SK-N-SH treated with all-trans-retinoic acid at 6 μM for 48 hours (cell line): ENCODE results near the gene TTYH2.

Source experiments
- CSDC2 ChIP-seq: fragments of 250-450 bp; sonication (Bioruptor Pico); IDR thresholded peaks from 2 replicates; pipeline ENCODE4 v1.5.0; 2020; ENCODE audit warnings: mild to moderate bottlenecking, moderate library complexity
- ISL1 ChIP-seq: fragments of 250-450 bp; sonication (Bioruptor Pico); IDR thresholded peaks from 2 replicates; pipeline ENCODE4 v2.1.2; 2022; ENCODE audit warnings: mild to moderate bottlenecking, moderate library complexity
- RARB ChIP-seq: fragments of 250-450 bp; sonication (Bioruptor Pico); IDR thresholded peaks from 2 replicates; pipeline ENCODE4 v1.8.0; 2021; ENCODE audit warnings: mild to moderate bottlenecking, moderate library complexity
- SNAI2 ChIP-seq: fragments of 250-450 bp; sonication (Bioruptor Pico); IDR thresholded peaks from 2 replicates; pipeline ENCODE4 v1.5.0; 2020; ENCODE audit warnings: mild to moderate bottlenecking, moderate library complexity
- ZC3H10 ChIP-seq: fragments of 250-450 bp; sonication (Bioruptor Pico); IDR thresholded peaks from 2 replicates; pipeline ENCODE4 v1.5.1; 2021; ENCODE audit warnings: mild to moderate bottlenecking, moderate library complexity
- ZFP3 ChIP-seq: fragments of 250-450 bp; sonication (Bioruptor Pico); IDR thresholded peaks from 2 replicates; pipeline ENCODE4 v1.5.0; 2020; ENCODE audit warnings: mild to moderate bottlenecking, moderate library complexity
- ZFP30 ChIP-seq: fragments of 450-650 bp; formaldehyde crosslinking; IDR thresholded peaks from 2 replicates; pipeline ENCODE4 v1.5.0; 2022; ENCODE audit warnings: mild to moderate bottlenecking, moderate library complexity
- ZNF70 ChIP-seq: fragments of 450-650 bp; formaldehyde crosslinking; IDR thresholded peaks from 2 replicates; pipeline ENCODE4 v1.5.0; 2020; ENCODE audit warnings: mild to moderate bottlenecking, moderate library complexity
- ZNF8 ChIP-seq: fragments of 450-650 bp; formaldehyde crosslinking; IDR thresholded peaks from 2 replicates; pipeline ENCODE4 v1.5.0; 2020; ENCODE audit warnings: mild to moderate bottlenecking, moderate library complexity
- TF ChIP-seq, protein P1 (sequence below): fragments of 250-450 bp; sonication (Bioruptor Pico); IDR thresholded peaks from 2 replicates; pipeline ENCODE4 v1.8.0; 2021; ENCODE audit warnings: low read depth, mild to moderate bottlenecking, moderate library complexity, borderline replicate concordance
- TF ChIP-seq, protein P2 (sequence below): fragments of 250-450 bp; sonication (Bioruptor Pico); IDR thresholded peaks from 2 replicates; pipeline ENCODE4 v1.8.0; 2020; ENCODE audit warnings: mild to moderate bottlenecking, moderate library complexity, borderline replicate concordance

DNA sequence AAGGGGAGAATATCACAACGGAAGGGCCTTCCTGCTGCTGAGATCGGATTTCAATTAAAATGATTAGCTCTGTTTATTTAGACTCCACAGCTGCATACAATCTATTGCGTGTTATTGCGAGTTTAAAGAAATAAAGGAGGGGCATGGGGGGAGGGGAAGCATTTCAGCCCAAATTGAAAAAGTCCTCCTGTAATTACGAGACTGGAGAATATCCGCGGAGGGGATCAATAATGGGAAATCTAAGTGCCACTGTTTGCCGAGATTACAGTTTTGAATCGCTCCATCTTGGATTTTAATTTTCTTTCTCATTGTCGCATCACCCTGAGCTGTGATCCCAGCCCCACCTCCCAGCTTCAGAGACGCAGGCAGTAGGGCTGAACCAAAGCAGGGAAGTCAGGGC lies 25.6 kb upstream of the TTYH2 start:
- TF ChIP-seq CSDC2 (CRISPR knock-in tag) (no peak), ZC3H10 (no peak), ZFP3 (CRISPR knock-in tag) (no peak), RARB (CRISPR knock-in tag) (no peak), ZNF8 (CRISPR knock-in tag) (no peak), ZFP30 (CRISPR knock-in tag) (no peak), ISL1 (CRISPR knock-in tag) (no peak), SNAI2 (CRISPR knock-in tag) (no peak), ZNF70 (CRISPR knock-in tag) (no peak)
- TF ChIP-seq, protein P1, sequence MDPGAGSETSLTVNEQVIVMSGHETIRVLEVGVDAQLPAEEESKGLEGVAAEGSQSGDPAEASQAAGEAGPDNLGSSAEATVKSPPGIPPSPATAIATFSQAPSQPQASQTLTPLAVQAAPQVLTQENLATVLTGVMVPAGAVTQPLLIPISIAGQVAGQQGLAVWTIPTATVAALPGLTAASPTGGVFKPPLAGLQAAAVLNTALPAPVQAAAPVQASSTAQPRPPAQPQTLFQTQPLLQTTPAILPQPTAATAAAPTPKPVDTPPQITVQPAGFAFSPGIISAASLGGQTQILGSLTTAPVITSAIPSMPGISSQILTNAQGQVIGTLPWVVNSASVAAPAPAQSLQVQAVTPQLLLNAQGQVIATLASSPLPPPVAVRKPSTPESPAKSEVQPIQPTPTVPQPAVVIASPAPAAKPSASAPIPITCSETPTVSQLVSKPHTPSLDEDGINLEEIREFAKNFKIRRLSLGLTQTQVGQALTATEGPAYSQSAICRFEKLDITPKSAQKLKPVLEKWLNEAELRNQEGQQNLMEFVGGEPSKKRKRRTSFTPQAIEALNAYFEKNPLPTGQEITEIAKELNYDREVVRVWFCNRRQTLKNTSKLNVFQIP (CRISPR knock-in tag): no peak
- TF ChIP-seq, protein P2, sequence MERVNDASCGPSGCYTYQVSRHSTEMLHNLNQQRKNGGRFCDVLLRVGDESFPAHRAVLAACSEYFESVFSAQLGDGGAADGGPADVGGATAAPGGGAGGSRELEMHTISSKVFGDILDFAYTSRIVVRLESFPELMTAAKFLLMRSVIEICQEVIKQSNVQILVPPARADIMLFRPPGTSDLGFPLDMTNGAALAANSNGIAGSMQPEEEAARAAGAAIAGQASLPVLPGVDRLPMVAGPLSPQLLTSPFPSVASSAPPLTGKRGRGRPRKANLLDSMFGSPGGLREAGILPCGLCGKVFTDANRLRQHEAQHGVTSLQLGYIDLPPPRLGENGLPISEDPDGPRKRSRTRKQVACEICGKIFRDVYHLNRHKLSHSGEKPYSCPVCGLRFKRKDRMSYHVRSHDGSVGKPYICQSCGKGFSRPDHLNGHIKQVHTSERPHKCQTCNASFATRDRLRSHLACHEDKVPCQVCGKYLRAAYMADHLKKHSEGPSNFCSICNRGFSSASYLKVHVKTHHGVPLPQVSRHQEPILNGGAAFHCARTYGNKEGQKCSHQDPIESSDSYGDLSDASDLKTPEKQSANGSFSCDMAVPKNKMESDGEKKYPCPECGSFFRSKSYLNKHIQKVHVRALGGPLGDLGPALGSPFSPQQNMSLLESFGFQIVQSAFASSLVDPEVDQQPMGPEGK: no peak
